Measurements from ENCODE around the gene CFAP73. TPM values are rescaled to one million over a fixed set of nuclear protein-coding genes. Genes with fewer than 3 reads are reported as not detected.
"Not testable (repeated sequence)": the region's sequence is repeated elsewhere in the genome, so short reads cannot be mapped to it uniquely, and the experiment has no call there.

The CFAP73 gene
- total RNA-seq, 2 experiments from 2014 or later: 1.7 to 1.9 TPM

DNA sequence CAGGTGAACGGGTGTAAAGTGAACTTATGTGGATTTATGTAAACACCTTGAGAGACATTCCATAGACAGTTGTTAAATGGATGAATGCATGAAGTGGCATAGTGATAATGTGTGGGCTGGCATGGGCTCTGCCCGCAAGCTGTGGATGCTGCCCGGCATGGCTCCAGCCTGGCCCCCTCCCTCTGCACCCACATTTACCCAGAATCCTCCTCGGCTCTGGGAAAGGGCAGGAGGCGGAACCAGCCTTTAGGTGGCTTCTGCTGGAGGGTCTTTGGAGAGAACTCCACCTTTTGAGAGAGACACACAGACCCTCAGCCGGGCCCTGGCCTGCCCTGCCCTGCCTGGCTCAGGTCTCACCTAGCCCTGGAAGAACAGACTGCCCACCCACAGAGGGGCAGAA, 32.6 kb upstream of the CFAP73 start:
- intact Hi-C loops (cut with micrococcal nuclease): no loop called here
- POLR2A ChIA-PET: no interaction called here
- H3K27ac Mint-ChIP-seq: no peak overlapping the region
- TF ChIP-seq, protein P1, sequence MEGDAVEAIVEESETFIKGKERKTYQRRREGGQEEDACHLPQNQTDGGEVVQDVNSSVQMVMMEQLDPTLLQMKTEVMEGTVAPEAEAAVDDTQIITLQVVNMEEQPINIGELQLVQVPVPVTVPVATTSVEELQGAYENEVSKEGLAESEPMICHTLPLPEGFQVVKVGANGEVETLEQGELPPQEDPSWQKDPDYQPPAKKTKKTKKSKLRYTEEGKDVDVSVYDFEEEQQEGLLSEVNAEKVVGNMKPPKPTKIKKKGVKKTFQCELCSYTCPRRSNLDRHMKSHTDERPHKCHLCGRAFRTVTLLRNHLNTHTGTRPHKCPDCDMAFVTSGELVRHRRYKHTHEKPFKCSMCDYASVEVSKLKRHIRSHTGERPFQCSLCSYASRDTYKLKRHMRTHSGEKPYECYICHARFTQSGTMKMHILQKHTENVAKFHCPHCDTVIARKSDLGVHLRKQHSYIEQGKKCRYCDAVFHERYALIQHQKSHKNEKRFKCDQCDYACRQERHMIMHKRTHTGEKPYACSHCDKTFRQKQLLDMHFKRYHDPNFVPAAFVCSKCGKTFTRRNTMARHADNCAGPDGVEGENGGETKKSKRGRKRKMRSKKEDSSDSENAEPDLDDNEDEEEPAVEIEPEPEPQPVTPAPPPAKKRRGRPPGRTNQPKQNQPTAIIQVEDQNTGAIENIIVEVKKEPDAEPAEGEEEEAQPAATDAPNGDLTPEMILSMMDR (IDR thresholded peaks at IDR 0.05): no peak
- no peaks in the 10 kb centered on the region for H3K9me3 Mint-ChIP-seq
- no peaks in the 10 kb centered on the region for H3K4me1 Mint-ChIP-seq (ENCODE audit: low read depth)
- peaks cover 2% of the 10 kb centered on the region for H3K27me3 Mint-ChIP-seq
- ATAC-seq: no peak
- CTCF ChIA-PET: interaction anchor here (1.5 kb wide), 1 partner anchor 18 kb away, joined by 4 read pairs; no protein-coding TSS in a partner anchor
- no peaks in the 10 kb centered on the region for H3K36me3 Mint-ChIP-seq (ENCODE audit: low read depth)
- no peak for DNase-seq
- H3K4me3 Mint-ChIP-seq: no peak overlapping the region

DNA sequence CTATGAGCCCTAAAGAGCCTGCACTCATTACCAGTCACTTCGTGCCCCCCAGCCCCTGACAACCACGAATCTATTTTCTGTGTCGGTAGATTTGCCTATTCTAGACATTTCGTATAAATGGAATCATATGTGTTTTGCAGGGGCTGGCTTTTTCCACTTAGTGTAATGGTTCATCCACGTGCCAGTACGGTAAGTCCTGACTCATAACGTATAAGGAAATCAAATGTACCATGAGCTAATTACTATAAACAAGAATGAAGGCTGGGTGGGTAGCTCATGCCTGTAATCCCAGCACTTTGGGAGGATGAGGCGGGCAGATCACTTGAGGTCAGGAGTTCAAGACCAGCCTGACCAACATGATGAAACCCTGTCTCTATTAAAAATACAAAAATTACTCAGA, 31.8 kb upstream of the CFAP73 start:
- CTCF ChIA-PET: interaction anchor here (0.7 to 1.5 kb wide), 3 partner anchors 17 to 203 kb away, joined by 3 to 4 read pairs (median 4); no protein-coding TSS in a partner anchor
- POLR2A ChIA-PET; intact Hi-C loops (cut with micrococcal nuclease); H3K4me1 Mint-ChIP-seq (ENCODE audit: low read depth); DNase-seq; H3K4me3 Mint-ChIP-seq; H3K27me3 Mint-ChIP-seq; H3K27ac Mint-ChIP-seq; ATAC-seq; H3K36me3 Mint-ChIP-seq (ENCODE audit: low read depth); H3K9me3 Mint-ChIP-seq: not testable (repeated sequence)

DNA sequence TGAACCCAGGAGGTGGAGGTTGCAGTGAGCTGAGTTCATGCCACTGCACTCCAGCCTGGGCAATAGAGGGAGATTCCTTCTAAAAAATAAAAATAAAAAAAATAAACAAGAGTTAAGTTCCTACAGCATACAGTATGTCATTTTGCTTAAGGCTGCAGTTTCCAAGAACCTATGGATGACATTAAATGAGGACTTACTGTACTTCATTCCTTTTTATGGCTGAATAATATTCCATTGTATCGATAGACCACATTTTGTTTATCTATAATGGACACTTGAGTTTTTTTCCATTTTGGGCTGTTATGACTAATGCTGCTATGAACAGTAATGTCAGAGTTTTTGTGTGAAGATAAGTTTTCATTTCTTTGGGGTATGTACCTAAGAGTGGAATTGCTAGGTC, 31.4 kb upstream of the CFAP73 start:
- TF ChIP-seq, protein P1 (IDR thresholded peaks at IDR 0.05): no peak
- Mint-ChIP-seq H3K4me1 (ENCODE audit: low read depth) (no peaks in the 10 kb centered on the region), H3K36me3 (ENCODE audit: low read depth) (no peaks in the 10 kb centered on the region), H3K27ac (no peak overlapping the region), H3K27me3 (peaks cover 2% of the 10 kb centered on the region), H3K9me3 (peaks cover 3% of the 10 kb centered on the region), H3K4me3 (no peak overlapping the region)
- intact Hi-C loops (cut with micrococcal nuclease): no loop called here
- DNase-seq (no peak), ATAC-seq (no peak)
- CTCF ChIA-PET: interaction anchor here (0.7 to 1.5 kb wide), 3 partner anchors 17 to 204 kb away, joined by 3 to 4 read pairs (median 4); no protein-coding TSS in a partner anchor
- POLR2A ChIA-PET: no interaction called here

DNA sequence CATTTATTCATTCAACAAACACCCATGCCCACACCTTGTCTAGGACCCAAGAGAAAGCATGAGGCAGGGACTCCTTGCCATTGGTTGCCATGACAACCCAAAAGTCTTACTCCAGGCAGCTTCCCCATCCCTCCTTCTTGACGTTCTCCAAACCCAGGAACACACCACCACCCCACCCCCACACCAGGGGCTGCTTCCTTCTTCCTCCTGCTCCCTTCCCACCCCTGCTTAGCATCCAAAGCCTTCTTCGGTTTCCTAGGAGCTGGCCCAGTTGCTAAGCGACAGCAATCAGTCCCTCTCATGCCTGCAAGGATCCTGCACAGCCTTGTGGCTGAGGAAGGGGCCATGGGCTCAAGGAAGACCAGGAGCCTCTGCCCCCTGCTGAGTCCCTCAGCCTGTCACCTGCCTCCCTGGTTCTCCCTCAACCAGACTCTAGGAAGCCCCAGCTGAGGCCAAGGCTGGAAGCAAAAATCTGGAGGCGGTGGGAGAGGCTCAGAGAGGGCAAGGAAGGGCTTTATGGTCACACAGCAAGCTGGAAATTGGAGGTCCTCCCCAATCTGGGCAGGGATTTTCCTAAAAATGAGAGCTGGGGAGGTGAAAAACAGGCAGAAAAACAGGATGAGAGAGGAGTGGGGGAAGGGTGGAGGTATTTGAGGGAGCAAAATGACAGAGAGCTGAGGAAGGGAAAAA, 29.4 kb upstream of the CFAP73 start:
- no peaks in the 10 kb centered on the region for H3K4me1 Mint-ChIP-seq (ENCODE audit: low read depth)
- no peak overlapping the region for H3K4me3 Mint-ChIP-seq
- H3K27me3 Mint-ChIP-seq: peaks cover 2% of the 10 kb centered on the region
- ATAC-seq (no peak), DNase-seq (no peak)
- no peaks in the 10 kb centered on the region for H3K36me3 Mint-ChIP-seq (ENCODE audit: low read depth)
- CTCF ChIA-PET: interaction anchor here (0.7 to 1.3 kb wide), 3 partner anchors 16 to 21 kb away, joined by 3 to 4 read pairs (median 3); no protein-coding TSS in a partner anchor
- H3K27ac Mint-ChIP-seq: no peak overlapping the region
- H3K9me3 Mint-ChIP-seq: peaks cover 3% of the 10 kb centered on the region
- POLR2A ChIA-PET: interaction anchor here (0.8 to 1.1 kb wide), 3 partner anchors 9 to 336 kb away, joined by 3 read pairs; no protein-coding TSS in a partner anchor
- intact Hi-C loops (cut with micrococcal nuclease): no loop called here
- TF ChIP-seq, protein P1 (IDR thresholded peaks at IDR 0.05): no peak

DNA sequence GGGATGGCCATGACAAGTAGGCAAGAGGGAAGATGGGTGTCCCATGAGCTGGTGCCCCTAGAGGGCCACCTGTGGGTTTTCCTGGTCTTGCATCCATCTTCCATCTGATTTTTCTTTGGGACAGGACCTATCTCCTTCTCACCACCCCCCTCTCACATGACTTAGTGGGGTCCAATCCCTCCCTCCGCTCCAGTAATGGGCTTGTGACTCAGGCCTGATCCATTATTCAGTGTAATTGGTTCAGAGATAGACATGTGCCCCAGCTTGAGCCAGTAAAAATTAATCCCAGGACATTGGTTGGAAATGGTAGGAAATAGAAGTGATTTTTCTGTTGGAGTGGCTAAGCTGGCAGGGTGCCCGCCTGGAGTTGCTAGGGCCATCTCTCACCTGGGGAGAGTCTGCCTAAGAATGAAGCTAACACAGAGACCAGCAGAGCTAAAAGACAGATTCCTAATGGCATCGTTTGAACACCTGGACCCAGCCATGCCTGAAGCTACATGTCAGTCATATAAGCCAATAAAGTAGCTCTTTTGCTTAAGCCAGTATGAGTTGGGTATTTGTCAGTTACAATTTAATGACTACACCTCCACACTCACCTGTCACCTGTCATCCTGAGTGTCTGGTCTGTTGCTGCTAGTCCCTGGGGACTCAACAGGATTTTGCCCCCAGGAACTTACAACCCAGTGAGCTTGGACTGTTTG, 28.7 kb upstream of the CFAP73 start:
- DNase-seq (no peak), ATAC-seq (no peak)
- Mint-ChIP-seq H3K27ac (no peak overlapping the region), H3K9me3 (peaks cover 3% of the 10 kb centered on the region), H3K4me1 (ENCODE audit: low read depth) (no peaks in the 10 kb centered on the region), H3K36me3 (ENCODE audit: low read depth) (no peaks in the 10 kb centered on the region), H3K27me3 (peaks cover 2% of the 10 kb centered on the region), H3K4me3 (no peak overlapping the region)
- ChIA-PET CTCF (interaction anchor here (0.7 to 1.3 kb wide), 3 partner anchors 16 to 22 kb away, joined by 3 to 4 read pairs (median 3); no protein-coding TSS in a partner anchor), POLR2A (interaction anchor here (0.8 to 1.1 kb wide), 3 partner anchors 10 to 336 kb away, joined by 3 read pairs; no protein-coding TSS in a partner anchor)
- TF ChIP-seq, protein P1 (IDR thresholded peaks at IDR 0.05): no peak
- intact Hi-C loops (cut with micrococcal nuclease): no loop called here
